H7 (cell line): Measurements from ENCODE around the gene PTPN9. TPM values are rescaled to one million over a fixed set of nuclear protein-coding genes. Genes with fewer than 3 reads are reported as not detected.
"Not testable (repeated sequence)": the region's sequence is repeated elsewhere in the genome, so short reads cannot be mapped to it uniquely, and the experiment has no call there.

ENCODE experiments used
- DNase-seq: peaks from one replicate; pipeline ENCODE4 v3.0.0; 2012
- H3K27me3 ChIP-seq: 2 replicates; pipeline ENCODE4 v1.6.0; 2011; ENCODE audit warnings: mild to moderate bottlenecking, low read length; ENCODE audit not compliant: control insufficient read depth, insufficient read depth
- H3K36me3 ChIP-seq: replicated peaks from 2 replicates; pipeline ENCODE4 v1.5.1; 2011; ENCODE audit warnings: low read length; ENCODE audit not compliant: control insufficient read depth, insufficient read depth
- H3K4me3 ChIP-seq: 2 replicates; pipeline ENCODE4 v1.5.1; 2011; ENCODE audit warnings: low read depth, mild to moderate bottlenecking, control low read depth, low read length, moderate library complexity; ENCODE audit not compliant: insufficient read depth
- total RNA-seq: library from RNA; depleted of rRNA; stranded (reverse); fragments of >200 nt; shearing (Covaris generic); gene quantifications from 2 replicates; pipeline ENCODE4 v1.2.3, GENCODE V29; 2014

Gene PTPN9
- total RNA-seq, 1 experiment from 2014 or later: 44.8 TPM

- Histone ChIP-seq H3K4me3 (no peak overlapping the region), H3K27me3 (no peaks in the 10 kb centered on the region), H3K36me3 (no peaks in the 10 kb centered on the region; the same call in 1 of the 2 replicates)
- no peak for DNase-seq
These were observed 133.0 kb downstream of the PTPN9 start for GRCh38 chr15:75446151-75446550.

DNA sequence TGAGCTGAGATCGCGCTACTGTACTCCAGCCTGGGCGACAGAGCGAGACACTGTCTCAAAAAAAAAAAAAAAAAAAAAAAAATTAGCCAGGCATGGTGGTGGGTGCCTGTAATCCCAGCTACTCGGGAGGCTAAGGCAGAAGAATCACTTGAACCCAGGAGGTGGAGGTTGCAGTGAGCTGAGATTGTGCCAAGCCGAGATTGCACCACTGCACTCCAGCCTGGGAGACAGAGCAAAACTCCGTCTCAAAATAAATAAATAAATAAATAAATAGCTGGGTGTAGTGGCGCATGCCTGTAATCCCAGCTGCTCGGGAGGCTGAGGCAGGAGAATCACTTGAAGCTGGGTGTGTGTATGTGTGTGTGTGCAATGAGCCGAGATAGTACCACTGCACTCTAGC is 133.8 kb downstream of the PTPN9 start:
- H3K27me3 ChIP-seq, H3K4me3 ChIP-seq, H3K36me3 ChIP-seq, DNase-seq: not testable (repeated sequence)

GRCh38 chr15:75443972-75444453 is 135.1 kb downstream of the PTPN9 start:
- not testable (repeated sequence) for H3K27me3 ChIP-seq, H3K4me3 ChIP-seq, H3K36me3 ChIP-seq, DNase-seq

DNA sequence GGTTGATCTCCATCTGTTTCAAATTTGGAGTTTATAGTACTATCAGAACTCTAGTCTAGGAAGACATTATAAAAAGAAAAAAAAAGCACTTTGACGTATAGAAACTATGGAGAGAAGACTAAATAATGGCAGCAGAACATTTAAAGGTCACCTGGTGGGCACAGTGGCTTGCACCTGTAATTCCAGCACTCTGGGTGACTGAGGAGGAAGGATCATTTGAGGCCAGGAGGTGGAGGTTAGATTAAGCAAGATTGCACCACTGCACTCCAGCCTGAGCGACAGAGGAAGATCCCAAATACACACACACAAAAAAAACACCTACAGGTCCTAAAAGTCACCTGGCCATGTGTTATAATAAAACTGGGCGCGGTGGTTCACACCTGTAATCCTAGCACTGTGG is 141.4 kb downstream of the PTPN9 start:
- no peaks in the 10 kb centered on the region; the same call in 1 of the 2 replicates for H3K36me3 ChIP-seq
- no peak overlapping the region for H3K4me3 ChIP-seq
- no peaks in the 10 kb centered on the region for H3K27me3 ChIP-seq
- no peak for DNase-seq

- Histone ChIP-seq H3K36me3 (no peaks in the 10 kb centered on the region; the same call in 1 of the 2 replicates), H3K27me3 (no peaks in the 10 kb centered on the region), H3K4me3 (no peak overlapping the region)
- no peak for DNase-seq
These were observed 142.2 kb downstream of the PTPN9 start for GRCh38 chr15:75436881-75437280.

DNA sequence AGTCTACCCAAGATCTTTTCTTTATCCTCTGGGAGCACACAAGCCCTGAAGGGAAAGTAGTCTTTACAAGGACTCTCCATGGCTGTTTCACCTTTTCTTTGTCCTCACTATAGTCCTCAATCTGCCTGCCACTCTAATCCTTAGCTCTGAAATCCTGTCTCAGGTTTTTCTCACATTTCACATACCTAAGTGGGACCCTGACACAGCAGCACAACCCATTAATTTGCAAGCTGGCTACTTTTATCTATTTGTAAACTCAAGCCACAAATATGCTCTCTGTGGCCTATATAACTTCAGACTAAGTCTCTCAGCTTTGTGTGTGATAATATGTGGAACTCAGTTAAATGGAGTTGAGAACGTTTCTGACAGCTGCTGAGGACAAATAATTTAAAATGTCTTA is 147.4 kb downstream of the PTPN9 start:
- Histone ChIP-seq H3K4me3 (no peak overlapping the region), H3K27me3 (no peaks in the 10 kb centered on the region), H3K36me3 (peaks cover 17% of the 10 kb centered on the region)
- no peak for DNase-seq

DNA sequence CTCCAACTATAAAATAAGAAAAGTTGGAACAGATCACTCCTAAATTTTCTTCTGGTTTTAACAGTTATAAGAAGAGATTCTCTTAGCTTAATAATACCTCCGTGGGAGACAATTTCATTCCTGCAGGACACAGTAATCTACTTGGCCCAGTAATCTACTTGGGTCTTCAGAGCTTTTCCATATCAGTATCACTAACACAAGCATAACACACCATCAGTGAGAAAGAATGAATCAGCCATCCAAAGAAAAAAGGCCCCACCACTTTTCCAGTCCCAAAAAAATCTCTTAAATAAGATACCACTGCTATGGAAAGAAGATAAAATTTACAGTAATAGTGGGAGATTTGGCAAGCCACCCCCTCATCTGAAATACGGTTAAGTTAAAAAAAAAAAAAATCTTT is 147.8 kb downstream of the PTPN9 start:
- Histone ChIP-seq H3K27me3 (no peaks in the 10 kb centered on the region), H3K36me3 (peaks cover 17% of the 10 kb centered on the region), H3K4me3 (no peak overlapping the region)
- DNase-seq: no peak

GRCh38 chr15:75430259-75430658 is 148.9 kb downstream of the PTPN9 start:
- DNase-seq: no peak
- Histone ChIP-seq H3K36me3 (peaks cover 19% of the 10 kb centered on the region), H3K4me3 (no peak overlapping the region), H3K27me3 (no peaks in the 10 kb centered on the region)

- Histone ChIP-seq H3K4me3 (no peak overlapping the region), H3K27me3 (no peaks in the 10 kb centered on the region), H3K36me3 (peaks cover 19% of the 10 kb centered on the region)
- no peak for DNase-seq
These were observed 151.0 kb downstream of the PTPN9 start for GRCh38 chr15:75428152-75428551.

GRCh38 chr15:75425966-75426500 is 153.1 kb downstream of the PTPN9 start:
- H3K36me3 ChIP-seq: peaks cover 27% of the 10 kb centered on the region

DNA sequence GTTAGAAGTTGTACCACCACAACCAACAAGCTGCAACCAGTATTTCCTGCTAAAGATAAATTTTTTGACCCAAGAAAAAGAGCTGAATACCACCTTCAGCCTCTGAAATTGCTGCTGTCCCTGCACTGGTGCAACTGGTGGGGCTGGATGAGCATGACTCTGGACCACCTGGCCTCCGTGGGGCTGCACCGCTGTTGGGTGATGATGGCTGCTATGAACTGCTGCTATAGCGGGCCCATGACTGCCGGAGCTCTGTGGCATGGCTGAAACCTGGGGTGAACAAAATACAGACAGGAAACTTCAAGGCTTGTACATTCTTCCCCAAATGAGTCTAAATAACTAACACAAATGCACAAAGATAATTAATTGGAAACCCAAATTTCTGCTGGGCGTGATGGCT is 156.6 kb downstream of the PTPN9 start:
- peaks cover 10% of the 10 kb centered on the region for H3K36me3 ChIP-seq
- H3K27me3 ChIP-seq: no peaks in the 10 kb centered on the region

More at GRCh38 chr15:75425966-75426500, 153.1 kb downstream of the PTPN9 start:
- no peaks in the 10 kb centered on the region for H3K27me3 ChIP-seq
- DNase-seq: no peak
- no peak overlapping the region for H3K4me3 ChIP-seq

GRCh38 chr15:75420698-75421097 is 158.4 kb downstream of the PTPN9 start:
- Histone ChIP-seq H3K36me3 (peaks cover 8% of the 10 kb centered on the region), H3K4me3 (no peak overlapping the region), H3K27me3 (no peaks in the 10 kb centered on the region)
- no peak for DNase-seq

More for the DNA sequence above, 156.6 kb downstream of the PTPN9 start:
- no peak overlapping the region for H3K4me3 ChIP-seq
- no peak for DNase-seq

GRCh38 chr15:75416584-75416983 is 162.5 kb downstream of the PTPN9 start:
- DNase-seq: no peak
- H3K36me3 ChIP-seq: peaks cover 14% of the 10 kb centered on the region

More at GRCh38 chr15:75416584-75416983, 162.5 kb downstream of the PTPN9 start:
- Histone ChIP-seq H3K4me3 (no peak overlapping the region), H3K27me3 (no peaks in the 10 kb centered on the region)
